HL-60 (cell line): Measurements from ENCODE around the gene GAS2L2.

Source experiments
- GABPA ChIP-seq: IDR thresholded peaks from 2 replicates; pipeline ENCODE4 v1.6.1; 2012; ENCODE audit warnings: low read depth
- POLR2AphosphoS5 ChIP-seq: IDR thresholded peaks from 2 replicates; pipeline ENCODE4 v1.6.1; 2012; ENCODE audit warnings: low read depth
- SPI1 ChIP-seq: IDR thresholded peaks from 2 replicates; pipeline ENCODE4 v1.6.1; 2012; ENCODE audit warnings: low read depth, mild to moderate bottlenecking, borderline replicate concordance
- TF ChIP-seq, protein P1 (sequence below): IDR thresholded peaks from one replicate; pipeline ENCODE4 v1.5.1; 2011; ENCODE audit warnings: low read length, control low read depth, inconsistent platforms; ENCODE audit not compliant: insufficient read depth

DNA sequence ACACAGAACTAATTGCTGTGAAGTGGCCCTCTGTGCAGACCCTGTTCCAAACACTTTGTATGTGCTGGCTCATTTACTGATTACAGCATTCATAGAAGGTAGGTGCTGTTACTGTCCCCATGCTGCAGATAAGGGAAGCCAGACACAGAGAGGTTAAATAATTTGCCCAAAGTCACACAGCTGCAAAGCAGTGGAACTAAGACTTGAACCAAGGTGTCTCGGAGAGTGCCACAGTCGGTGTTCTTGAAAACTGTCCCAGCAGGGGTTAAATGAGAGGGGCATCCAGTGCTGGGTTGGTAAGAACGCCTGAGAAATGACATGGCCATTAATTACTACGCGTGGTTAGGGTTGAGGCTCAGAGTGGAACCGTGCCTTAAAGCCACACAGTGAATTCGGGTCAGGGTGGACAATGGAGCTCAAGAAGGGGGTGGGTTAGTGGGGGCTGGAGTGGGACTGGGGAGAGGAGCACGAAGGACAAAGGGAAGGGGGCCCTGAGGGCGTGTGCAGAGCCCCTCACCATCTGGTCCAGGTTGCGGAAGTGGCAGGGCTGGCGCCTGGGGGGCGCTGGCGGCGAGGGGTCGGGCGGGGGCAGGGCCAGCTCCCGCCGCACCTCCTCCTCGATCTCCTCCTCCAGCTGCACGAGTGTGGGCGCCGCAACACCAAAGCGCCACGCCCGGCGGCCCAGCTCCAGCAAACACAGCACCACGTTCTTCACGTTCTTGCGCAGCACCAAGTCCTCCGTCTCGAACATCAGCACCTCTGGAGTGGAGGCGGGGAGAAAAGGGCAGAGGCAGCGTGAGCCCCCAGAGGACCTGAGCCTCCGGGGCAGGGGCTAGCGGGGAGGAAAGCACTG is 3.3 kb downstream of the GAS2L2 start:
- TF ChIP-seq, protein P1, sequence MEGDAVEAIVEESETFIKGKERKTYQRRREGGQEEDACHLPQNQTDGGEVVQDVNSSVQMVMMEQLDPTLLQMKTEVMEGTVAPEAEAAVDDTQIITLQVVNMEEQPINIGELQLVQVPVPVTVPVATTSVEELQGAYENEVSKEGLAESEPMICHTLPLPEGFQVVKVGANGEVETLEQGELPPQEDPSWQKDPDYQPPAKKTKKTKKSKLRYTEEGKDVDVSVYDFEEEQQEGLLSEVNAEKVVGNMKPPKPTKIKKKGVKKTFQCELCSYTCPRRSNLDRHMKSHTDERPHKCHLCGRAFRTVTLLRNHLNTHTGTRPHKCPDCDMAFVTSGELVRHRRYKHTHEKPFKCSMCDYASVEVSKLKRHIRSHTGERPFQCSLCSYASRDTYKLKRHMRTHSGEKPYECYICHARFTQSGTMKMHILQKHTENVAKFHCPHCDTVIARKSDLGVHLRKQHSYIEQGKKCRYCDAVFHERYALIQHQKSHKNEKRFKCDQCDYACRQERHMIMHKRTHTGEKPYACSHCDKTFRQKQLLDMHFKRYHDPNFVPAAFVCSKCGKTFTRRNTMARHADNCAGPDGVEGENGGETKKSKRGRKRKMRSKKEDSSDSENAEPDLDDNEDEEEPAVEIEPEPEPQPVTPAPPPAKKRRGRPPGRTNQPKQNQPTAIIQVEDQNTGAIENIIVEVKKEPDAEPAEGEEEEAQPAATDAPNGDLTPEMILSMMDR = no peak
- no peak for TF ChIP-seq POLR2AphosphoS5
- TF ChIP-seq SPI1 = no peak
- no peak for TF ChIP-seq GABPA
